ENCODE data around the gene PTPN4.

PTPN4 gene

GRCh38 chr2:119809339-119810048 is 49.8 kb downstream of the PTPN4 start:
- no peak for DNase-seq

- DNase-seq: no peak
These were observed 50.4 kb downstream of the PTPN4 start for GRCh38 chr2:119810049-119810630.

- no peak for DNase-seq
These were observed 54.5 kb downstream of the PTPN4 start for GRCh38 chr2:119814216-119814615.

GRCh38 chr2:119818792-119819191 is 59.1 kb downstream of the PTPN4 start:
- no peak for DNase-seq

- no peak for DNase-seq
These were observed 60.1 kb downstream of the PTPN4 start for GRCh38 chr2:119819846-119820245.

GRCh38 chr2:119820275-119820674 is 60.6 kb downstream of the PTPN4 start:
- DNase-seq: no peak

GRCh38 chr2:119821266-119821665 is 61.5 kb downstream of the PTPN4 start:
- DNase-seq: no peak

- DNase-seq: peak; percentile 20 to 52
These were observed 64.1 kb downstream of the PTPN4 start for GRCh38 chr2:119823734-119824334.

GRCh38 chr2:119826370-119826961 is 66.7 kb downstream of the PTPN4 start:
- DNase-seq: peak; percentile 42 to 65

GRCh38 chr2:119827866-119828507 is 68.3 kb downstream of the PTPN4 start:
- DNase-seq: peak in 1 of 2 donors; percentile 3

- no peak for DNase-seq
These were observed 76.9 kb downstream of the PTPN4 start for GRCh38 chr2:119836455-119837142.

- no peak for DNase-seq
These were observed 77.6 kb downstream of the PTPN4 start for GRCh38 chr2:119837350-119837749.

GRCh38 chr2:119837759-119838158 is 78.0 kb downstream of the PTPN4 start:
- DNase-seq: no peak

GRCh38 chr2:119838179-119838578 is 78.5 kb downstream of the PTPN4 start:
- DNase-seq: no peak

GRCh38 chr2:119841550-119841949 is 81.8 kb downstream of the PTPN4 start:
- no peak for DNase-seq

- DNase-seq: no peak
These were observed 86.3 kb downstream of the PTPN4 start for GRCh38 chr2:119846021-119846420.

GRCh38 chr2:119849838-119850565 is 90.3 kb downstream of the PTPN4 start:
- no peak for DNase-seq

GRCh38 chr2:119852214-119852613 is 92.5 kb downstream of the PTPN4 start:
- no peak for DNase-seq

- DNase-seq: no peak
These were observed 94.2 kb downstream of the PTPN4 start for GRCh38 chr2:119853777-119854399.

- no peak for DNase-seq
These were observed 96.8 kb downstream of the PTPN4 start for GRCh38 chr2:119856469-119856901.

GRCh38 chr2:119857742-119858141 is 98.0 kb downstream of the PTPN4 start:
- DNase-seq: no peak

GRCh38 chr2:119859528-119859927 is 99.8 kb downstream of the PTPN4 start:
- DNase-seq: no peak
